Upper lobe of right lung (tissue), 1 donor: ENCODE results near the gene DNAJC3. TPM values are rescaled to one million over a fixed set of nuclear protein-coding genes. Genes with fewer than 3 reads are reported as not detected.
A peak's percentile ranks its signal among the peaks of the same experiment; 100 is the strongest.

Source experiments
- ATAC-seq: fragments of 200-7000 bp; cut with Tn5 transposase; one replicate; pipeline ENCODE4 v1.9.1; 2020; ENCODE audit warnings: mild to moderate bottlenecking, moderate library complexity
- DNase-seq: peaks from one replicate; pipeline ENCODE4 v3.0.0-alpha.2; 2020
- H3K27ac ChIP-seq: fragments of 200-600 bp; one replicate; pipeline ENCODE4 v1.8.0; 2022
- H3K27me3 ChIP-seq: fragments of 200-600 bp; one replicate; pipeline ENCODE4 v1.8.0; 2022; ENCODE audit warnings: mild to moderate bottlenecking
- H3K36me3 ChIP-seq: fragments of 200-600 bp; one replicate; pipeline ENCODE4 v1.8.0; 2022
- H3K4me1 ChIP-seq: fragments of 200-600 bp; one replicate; pipeline ENCODE4 v1.8.0; 2022
- H3K4me3 ChIP-seq: fragments of 200-600 bp; one replicate; pipeline ENCODE4 v1.8.0; 2022; ENCODE audit warnings: mild to moderate bottlenecking
- H3K9me3 ChIP-seq: fragments of 200-600 bp; one replicate; pipeline ENCODE4 v1.8.0; 2022
- CTCF ChIP-seq: fragments of 200-600 bp; IDR thresholded peaks from one replicate; pipeline ENCODE4 v1.8.0; 2022; ENCODE audit warnings: antibody characterized with exemption
- intact Hi-C: fragments of 100-400 bp; cut with DNase I; formaldehyde crosslinking; loops from one replicate; pipeline ENCODE4 v1.11.0; 2022
- long read RNA-seq: library from polyadenylated mRNA; unstranded; transcript quantifications from one replicate; pipeline ENCODE4 v2.0.0, GENCODE V29; 2021
- total RNA-seq: library from RNA; stranded (reverse); fragmentation: NEBNext Ultra II Directional; extraction: Animal tissue kit (Norgen Biotek cat#: 25700); gene quantifications from one replicate; pipeline ENCODE4 v1.2.1, GENCODE V29; 2021
- donor health status: DM: no; HTN: yes; CAD: no; lungs with severe emphysema.

Gene DNAJC3
- total RNA-seq, result 67.9 TPM
- long read RNA-seq, full-length matches to known transcripts, result 49 of 60 reads
- long read RNA-seq, partial matches to known transcripts, result 2 of 60 reads
- long read RNA-seq, other reads (novel, unspliced or antisense), result 9 of 60 reads

GRCh38 chr13:95676762-95677563, at the start of gene DNAJC3:
DNAJC3 (plus strand) TSS chr13:95677139; CDS start chr13:95677256, 117 bp downstream.
- no peak for TF ChIP-seq CTCF
- peak within 1 kb of the TSS; percentile 95 for H3K4me3 ChIP-seq
- H3K27ac ChIP-seq, result peak within 1 kb of the TSS; percentile 96
- no peaks in the 10 kb centered on the region for H3K27me3 ChIP-seq
- no peaks in the 10 kb centered on the region for H3K36me3 ChIP-seq
- ATAC-seq (peak; percentile 99), DNase-seq (peak; percentile 100)
- intact Hi-C loops, result no loop called here
- H3K4me1 ChIP-seq, result peaks cover 31% of the 10 kb centered on the region
- no peaks in the 10 kb centered on the region for H3K9me3 ChIP-seq

GRCh38 chr13:95627590-95627989, 49.3 kb upstream of the DNAJC3 start:
- Histone ChIP-seq H3K36me3 (peaks cover 8% of the 10 kb centered on the region), H3K4me1 (no peaks in the 10 kb centered on the region), H3K27me3 (no peaks in the 10 kb centered on the region), H3K27ac (no peak overlapping the region), H3K4me3 (no peak overlapping the region), H3K9me3 (no peaks in the 10 kb centered on the region)
- intact Hi-C loops, result no loop called here
- TF ChIP-seq CTCF, result no peak
- DNase-seq (no peak), ATAC-seq (no peak)

- no peak for TF ChIP-seq CTCF
- no peaks in the 10 kb centered on the region for H3K27me3 ChIP-seq
- H3K36me3 ChIP-seq, result peaks cover 8% of the 10 kb centered on the region
- no peaks in the 10 kb centered on the region for H3K4me1 ChIP-seq
- no peak overlapping the region for H3K27ac ChIP-seq
- intact Hi-C loops, result no loop called here
- no peak overlapping the region for H3K4me3 ChIP-seq
- ATAC-seq (no peak), DNase-seq (no peak)
- no peaks in the 10 kb centered on the region for H3K9me3 ChIP-seq
Measured at GRCh38 chr13:95628488-95628887, 48.5 kb upstream of the DNAJC3 start.

GRCh38 chr13:95629071-95629470, 47.9 kb upstream of the DNAJC3 start:
- Histone ChIP-seq H3K27ac (no peak overlapping the region), H3K4me1 (no peaks in the 10 kb centered on the region), H3K9me3 (no peaks in the 10 kb centered on the region), H3K4me3 (no peak overlapping the region), H3K27me3 (no peaks in the 10 kb centered on the region), H3K36me3 (peaks cover 8% of the 10 kb centered on the region)
- DNase-seq (no peak), ATAC-seq (no peak)
- intact Hi-C loops, result no loop called here
- TF ChIP-seq CTCF, result no peak

GRCh38 chr13:95630593-95630992, 46.3 kb upstream of the DNAJC3 start:
- no peak for ATAC-seq
- no peaks in the 10 kb centered on the region for H3K4me1 ChIP-seq
- DNase-seq, result no peak
- no peak overlapping the region for H3K4me3 ChIP-seq
- H3K9me3 ChIP-seq, result no peaks in the 10 kb centered on the region
- H3K27ac ChIP-seq, result no peak overlapping the region
- intact Hi-C loops, result no loop called here
- peaks cover 8% of the 10 kb centered on the region for H3K36me3 ChIP-seq
- no peaks in the 10 kb centered on the region for H3K27me3 ChIP-seq
- TF ChIP-seq CTCF, result no peak
